ENCODE data around the gene PSMD11. TPM values are rescaled to one million over a fixed set of nuclear protein-coding genes. Genes with fewer than 3 reads are reported as not detected.
A peak's percentile ranks its signal among the peaks of the same experiment; 100 is the strongest.

Gene PSMD11
- total and polyA plus RNA-seq, 2 of the 13 experiments (the other 11 are each of a cell fraction or from before 2014, with no cell fraction given), result 69.8 to 152 TPM

GRCh38 chr17:32486111-32486700, 41.9 kb downstream of the PSMD11 start (continued):
- no peak for TF ChIP-seq MBD4 (IDR thresholded peaks at IDR 0.05; ENCODE audit: borderline replicate concordance, low read length)
- TF ChIP-seq REPIN1 (CRISPR knock-in tag; IDR thresholded peaks at IDR 0.05; ENCODE audit: borderline replicate concordance, low read depth), result peak; percentile 57; the same call in 1 of the 2 replicates
- no peak for TF ChIP-seq ZNF432 (CRISPR knock-in tag; IDR thresholded peaks at IDR 0.05; ENCODE audit: borderline replicate concordance)
- no peak for TF ChIP-seq SKIL (CRISPR knock-in tag; IDR thresholded peaks at IDR 0.05; ENCODE audit: borderline replicate concordance)
- TF ChIP-seq ZNF704 (CRISPR knock-in tag; IDR thresholded peaks at IDR 0.05; ENCODE audit: borderline replicate concordance), result 0 out of 2 replicates have a peak, but pooled peaks have one; percentile 47
- TF ChIP-seq ZNF761 (CRISPR knock-in tag; conservative IDR thresholded peaks at IDR 0.05), result no peak
- no peak for TF ChIP-seq NRL (CRISPR knock-in tag; IDR thresholded peaks at IDR 0.05; ENCODE audit: borderline replicate concordance)
- TF ChIP-seq GZF1 (CRISPR knock-in tag; IDR thresholded peaks at IDR 0.05), result no peak
- no peak for TF ChIP-seq ZNF816 (CRISPR knock-in tag; IDR thresholded peaks at IDR 0.05; ENCODE audit: borderline replicate concordance)
- TF ChIP-seq ZNF75D (CRISPR knock-in tag; IDR thresholded peaks at IDR 0.05; ENCODE audit: borderline replicate concordance), result no peak
- TF ChIP-seq GATAD1 (CRISPR knock-in tag; IDR thresholded peaks at IDR 0.05), result no peak
- TF ChIP-seq ARID5B (CRISPR knock-in tag; IDR thresholded peaks at IDR 0.05), result no peak
- TF ChIP-seq ZFP91 (CRISPR knock-in tag; IDR thresholded peaks at IDR 0.05; ENCODE audit: borderline replicate concordance), result peak; percentile 75
- TF ChIP-seq MXD4 (CRISPR knock-in tag; IDR thresholded peaks at IDR 0.05), result 0 out of 2 replicates have a peak, but pooled peaks have one; percentile 70
- TF ChIP-seq CCDC6 (CRISPR knock-in tag; IDR thresholded peaks at IDR 0.05), result peak; percentile 74; the same call in 1 of the 2 replicates
- TF ChIP-seq ZNF572 (CRISPR knock-in tag; IDR thresholded peaks at IDR 0.05), result no peak
- TF ChIP-seq MAX (IDR thresholded peaks at IDR 0.05), result peak; percentile 97
- TF ChIP-seq ZNF501 (CRISPR knock-in tag; IDR thresholded peaks at IDR 0.05), result peak; percentile 84
- no peak for TF ChIP-seq JUND (CRISPR knock-in tag; IDR thresholded peaks at IDR 0.05)
- TF ChIP-seq ZNF614 (CRISPR knock-in tag; IDR thresholded peaks at IDR 0.05; ENCODE audit: borderline replicate concordance), result no peak
